Measurements from ENCODE around the gene MAP4K3. TPM values are rescaled to one million over a fixed set of nuclear protein-coding genes. Genes with fewer than 3 reads are reported as not detected.
"Not testable (repeated sequence)": the region's sequence is repeated elsewhere in the genome, so short reads cannot be mapped to it uniquely, and the experiment has no call there.

The MAP4K3 gene
- total RNA-seq, 1 donor from 2014 or later: 16.6 TPM

GRCh38 chr2:39409697-39410389, 27.2 kb downstream of the MAP4K3 start:
- Mint-ChIP-seq H3K4me1 (peaks cover 38% of the 10 kb centered on the region), H3K36me3 (ENCODE audit: low read depth) (no peaks in the 10 kb centered on the region), H3K27me3 (peaks cover 1% of the 10 kb centered on the region), H3K4me3 (no peak overlapping the region), H3K9me3 (no peaks in the 10 kb centered on the region), H3K27ac (no peak overlapping the region)
- intact Hi-C loops (cut with micrococcal nuclease): loop anchor here (2.0 kb wide), 1 partner anchor 33 kb away; no protein-coding TSS in a partner anchor
- no peak for DNase-seq

GRCh38 chr2:39408351-39409136, 28.5 kb downstream of the MAP4K3 start:
- intact Hi-C loops (cut with micrococcal nuclease): loop anchor here (2.0 kb wide), 1 partner anchor 32 kb away; no protein-coding TSS in a partner anchor
- Mint-ChIP-seq H3K36me3 (ENCODE audit: low read depth) (no peaks in the 10 kb centered on the region), H3K27me3 (peaks cover 1% of the 10 kb centered on the region), H3K9me3 (no peaks in the 10 kb centered on the region), H3K4me3 (peak overlapping the region; percentile 1), H3K27ac (peak overlapping the region; percentile 20), H3K4me1 (peaks cover 37% of the 10 kb centered on the region)
- no peak for DNase-seq

GRCh38 chr2:39407516-39408296, 29.4 kb downstream of the MAP4K3 start:
- Mint-ChIP-seq H3K36me3 (ENCODE audit: low read depth) (no peaks in the 10 kb centered on the region), H3K9me3 (no peaks in the 10 kb centered on the region), H3K27ac (no peak overlapping the region), H3K4me1 (peaks cover 38% of the 10 kb centered on the region), H3K4me3 (no peak overlapping the region), H3K27me3 (peaks cover 1% of the 10 kb centered on the region)
- no peak for DNase-seq
- intact Hi-C loops (cut with micrococcal nuclease): loop anchor here (2.0 kb wide), 1 partner anchor 31 kb away; no protein-coding TSS in a partner anchor

GRCh38 chr2:39405364-39405763, 31.7 kb downstream of the MAP4K3 start:
- DNase-seq: no peak
- Mint-ChIP-seq H3K4me3 (no peak overlapping the region), H3K9me3 (no peaks in the 10 kb centered on the region), H3K27me3 (peaks cover 1% of the 10 kb centered on the region), H3K4me1 (peaks cover 45% of the 10 kb centered on the region), H3K36me3 (ENCODE audit: low read depth) (no peaks in the 10 kb centered on the region), H3K27ac (no peak overlapping the region)
- intact Hi-C loops (cut with micrococcal nuclease): no loop called here

GRCh38 chr2:39403311-39403710, 33.8 kb downstream of the MAP4K3 start:
- Mint-ChIP-seq H3K9me3 (no peaks in the 10 kb centered on the region), H3K4me1 (peaks cover 36% of the 10 kb centered on the region), H3K27me3 (peaks cover 1% of the 10 kb centered on the region), H3K4me3 (no peak overlapping the region), H3K36me3 (ENCODE audit: low read depth) (no peaks in the 10 kb centered on the region), H3K27ac (no peak overlapping the region)
- no peak for DNase-seq
- intact Hi-C loops (cut with micrococcal nuclease): no loop called here

- Mint-ChIP-seq H3K4me1 (peaks cover 27% of the 10 kb centered on the region), H3K36me3 (ENCODE audit: low read depth) (no peaks in the 10 kb centered on the region), H3K27ac (no peak overlapping the region), H3K9me3 (no peaks in the 10 kb centered on the region), H3K4me3 (no peak overlapping the region), H3K27me3 (peaks cover 1% of the 10 kb centered on the region)
- no peak for DNase-seq
- intact Hi-C loops (cut with micrococcal nuclease): no loop called here
Measured at GRCh38 chr2:39401319-39401718, 35.8 kb downstream of the MAP4K3 start.

- Mint-ChIP-seq H3K4me1 (peaks cover 20% of the 10 kb centered on the region), H3K27me3 (no peaks in the 10 kb centered on the region), H3K9me3 (no peaks in the 10 kb centered on the region), H3K36me3 (ENCODE audit: low read depth) (no peaks in the 10 kb centered on the region), H3K27ac (no peak overlapping the region), H3K4me3 (no peak overlapping the region)
- DNase-seq: no peak
- intact Hi-C loops (cut with micrococcal nuclease): no loop called here
Measured at GRCh38 chr2:39399570-39399969, 37.5 kb downstream of the MAP4K3 start.

GRCh38 chr2:39395313-39395712, 41.8 kb downstream of the MAP4K3 start:
- no peaks in the 10 kb centered on the region for H3K4me1 Mint-ChIP-seq
- H3K9me3 Mint-ChIP-seq: no peaks in the 10 kb centered on the region
- H3K36me3 Mint-ChIP-seq (ENCODE audit: low read depth): peaks cover 1% of the 10 kb centered on the region
- intact Hi-C loops (cut with micrococcal nuclease): no loop called here
- no peak overlapping the region for H3K4me3 Mint-ChIP-seq
- H3K27me3 Mint-ChIP-seq: no peaks in the 10 kb centered on the region
- no peak for DNase-seq
- H3K27ac Mint-ChIP-seq: no peak overlapping the region

- intact Hi-C loops (cut with micrococcal nuclease): no loop called here
- Mint-ChIP-seq H3K36me3 (ENCODE audit: low read depth) (peaks cover 1% of the 10 kb centered on the region), H3K27ac (no peak overlapping the region), H3K4me1 (no peaks in the 10 kb centered on the region), H3K4me3 (no peak overlapping the region), H3K27me3 (no peaks in the 10 kb centered on the region), H3K9me3 (no peaks in the 10 kb centered on the region)
- no peak for DNase-seq
Measured at GRCh38 chr2:39394516-39394961, 42.5 kb downstream of the MAP4K3 start.

- intact Hi-C loops (cut with micrococcal nuclease): no loop called here
- H3K27ac Mint-ChIP-seq: no peak overlapping the region
- no peaks in the 10 kb centered on the region for H3K9me3 Mint-ChIP-seq
- DNase-seq: no peak
- no peaks in the 10 kb centered on the region for H3K27me3 Mint-ChIP-seq
- peaks cover 1% of the 10 kb centered on the region for H3K36me3 Mint-ChIP-seq (ENCODE audit: low read depth)
- H3K4me3 Mint-ChIP-seq: no peak overlapping the region
- H3K4me1 Mint-ChIP-seq: peaks cover 3% of the 10 kb centered on the region
Measured at GRCh38 chr2:39392672-39393071, 44.4 kb downstream of the MAP4K3 start.

- H3K9me3 Mint-ChIP-seq: peaks cover 8% of the 10 kb centered on the region
- peaks cover 3% of the 10 kb centered on the region for H3K36me3 Mint-ChIP-seq (ENCODE audit: low read depth)
- intact Hi-C loops (cut with micrococcal nuclease): no loop called here
- no peak overlapping the region for H3K27ac Mint-ChIP-seq
- H3K4me1 Mint-ChIP-seq: peaks cover 3% of the 10 kb centered on the region
- DNase-seq: no peak
- no peak overlapping the region for H3K4me3 Mint-ChIP-seq
- H3K27me3 Mint-ChIP-seq: no peaks in the 10 kb centered on the region
Measured at GRCh38 chr2:39390216-39390615, 46.9 kb downstream of the MAP4K3 start.

GRCh38 chr2:39386064-39386463, 51.0 kb downstream of the MAP4K3 start:
- H3K27ac Mint-ChIP-seq: no peak overlapping the region
- H3K9me3 Mint-ChIP-seq: peaks cover 13% of the 10 kb centered on the region
- H3K4me1 Mint-ChIP-seq: peaks cover 9% of the 10 kb centered on the region
- H3K27me3 Mint-ChIP-seq: no peaks in the 10 kb centered on the region
- intact Hi-C loops (cut with micrococcal nuclease): no loop called here
- peaks cover 4% of the 10 kb centered on the region for H3K36me3 Mint-ChIP-seq (ENCODE audit: low read depth)
- H3K4me3 Mint-ChIP-seq: no peak overlapping the region
- DNase-seq: no peak

GRCh38 chr2:39385172-39385571, 51.9 kb downstream of the MAP4K3 start:
- peaks cover 13% of the 10 kb centered on the region for H3K9me3 Mint-ChIP-seq
- intact Hi-C loops (cut with micrococcal nuclease): no loop called here

GRCh38 chr2:39384071-39384470, 53.0 kb downstream of the MAP4K3 start:
- intact Hi-C loops (cut with micrococcal nuclease); H3K27ac Mint-ChIP-seq; H3K36me3 Mint-ChIP-seq (ENCODE audit: low read depth); DNase-seq; H3K4me3 Mint-ChIP-seq; H3K27me3 Mint-ChIP-seq: not testable (repeated sequence)
- H3K4me1 Mint-ChIP-seq: peaks cover 16% of the 10 kb centered on the region
- H3K9me3 Mint-ChIP-seq: peaks cover 13% of the 10 kb centered on the region

More at GRCh38 chr2:39385172-39385571, 51.9 kb downstream of the MAP4K3 start:
- DNase-seq: no peak
- peaks cover 4% of the 10 kb centered on the region for H3K36me3 Mint-ChIP-seq (ENCODE audit: low read depth)
- H3K27me3 Mint-ChIP-seq: no peaks in the 10 kb centered on the region
- H3K4me1 Mint-ChIP-seq: peaks cover 13% of the 10 kb centered on the region
- no peak overlapping the region for H3K27ac Mint-ChIP-seq
- no peak overlapping the region for H3K4me3 Mint-ChIP-seq
